GM23338 (cell line): ENCODE data around the gene MPZL1. TPM values are rescaled to one million over a fixed set of nuclear protein-coding genes. Genes with fewer than 3 reads are reported as not detected.
"Not testable (repeated sequence)": the region's sequence is repeated elsewhere in the genome, so short reads cannot be mapped to it uniquely, and the experiment has no call there.

Experiments
- ATAC-seq: fragments of 200-7000 bp; cut with Tn5 transposase; 3 replicates; pipeline ENCODE4 v1.9.1; 2020
- DNase-seq: peaks from one replicate; pipeline ENCODE4 v3.0.0-alpha.2; 2015; ENCODE audit warnings: low spot score
- H2AFZ ChIP-seq: fragments of 200-600 bp; sonication (generic); 2 replicates; pipeline ENCODE4 v1.8.0; 2016; ENCODE audit warnings: antibody characterized with exemption, mild to moderate bottlenecking, moderate library complexity
- H3F3A ChIP-seq: fragments of 200-600 bp; sonication (generic); replicated peaks from 2 replicates; pipeline ENCODE4 v1.8.0; 2017; ENCODE audit warnings: antibody characterized with exemption, mixed run types, low read depth
- H3K27ac ChIP-seq: fragments of 200-600 bp; sonication (generic); 2 replicates; pipeline ENCODE4 v1.6.1; 2016; ENCODE audit warnings: low read depth
- H3K27me3 ChIP-seq: fragments of 200-600 bp; sonication (generic); 2 replicates; pipeline ENCODE4 v1.8.0; 2016; ENCODE audit warnings: mild to moderate bottlenecking, mixed run types, moderate library complexity; ENCODE audit not compliant: insufficient read depth
- H3K36me3 ChIP-seq: fragments of 200-600 bp; sonication (generic); 2 replicates; pipeline ENCODE4 v1.8.0; 2016; ENCODE audit warnings: mild to moderate bottlenecking; ENCODE audit not compliant: insufficient read depth
- H3K4me1 ChIP-seq: fragments of 200-600 bp; sonication (generic); 2 replicates; pipeline ENCODE4 v1.8.0; 2016; ENCODE audit warnings: mild to moderate bottlenecking, moderate library complexity; ENCODE audit not compliant: insufficient read depth
- H3K4me2 ChIP-seq: fragments of 200-600 bp; sonication (generic); 2 replicates; pipeline ENCODE4 v1.7.1; 2017; ENCODE audit warnings: mixed run types
- H3K4me3 ChIP-seq: fragments of 200-600 bp; sonication (generic); 2 replicates; pipeline ENCODE4 v1.6.1; 2016; ENCODE audit warnings: mixed run types
- H3K79me2 ChIP-seq: fragments of 200-600 bp; sonication (generic); replicated peaks from 2 replicates; pipeline ENCODE4 v1.8.0; 2017; ENCODE audit warnings: mild to moderate bottlenecking; ENCODE audit not compliant: insufficient read depth
- H3K9me2 ChIP-seq: fragments of 200-600 bp; sonication (generic); 2 replicates; pipeline ENCODE4 v1.8.0; 2017; ENCODE audit not compliant: insufficient read depth
- H4K20me1 ChIP-seq: fragments of 200-600 bp; sonication (generic); replicated peaks from 2 replicates; pipeline ENCODE4 v1.8.0; 2017; ENCODE audit warnings: mild to moderate bottlenecking; ENCODE audit not compliant: insufficient read depth
- H3K27ac Mint-ChIP-seq: 2 replicates; pipeline ENCODE4 v1.8.0; 2020; ENCODE audit warnings: inconsistent platforms, mild to moderate bottlenecking, moderate library complexity, mixed read lengths
- H3K27me3 Mint-ChIP-seq: 3 replicates; pipeline ENCODE4 v1.8.0; 2022; ENCODE audit warnings: low read depth, mild to moderate bottlenecking, moderate library complexity, mixed read lengths, inconsistent platforms; ENCODE audit not compliant: insufficient read depth, poor library complexity
- H3K36me3 Mint-ChIP-seq: 3 replicates; pipeline ENCODE4 v1.8.0; 2021; ENCODE audit warnings: low read depth, mild to moderate bottlenecking, inconsistent platforms, moderate library complexity, mixed read lengths
- H3K4me1 Mint-ChIP-seq: 3 replicates; pipeline ENCODE4 v1.8.0; 2020; ENCODE audit warnings: mild to moderate bottlenecking, inconsistent platforms, mixed read lengths
- H3K4me3 Mint-ChIP-seq: 3 replicates; pipeline ENCODE4 v1.8.0; 2021; ENCODE audit warnings: moderate library complexity, mild to moderate bottlenecking, inconsistent platforms, mixed read lengths
- H3K9me3 Mint-ChIP-seq: 3 replicates; pipeline ENCODE4 v1.8.0; 2020; ENCODE audit warnings: moderate library complexity, mild to moderate bottlenecking, inconsistent platforms, mixed read lengths
- CREB1 ChIP-seq: fragments of 250-450 bp; sonication (Bioruptor Pico); IDR thresholded peaks from 2 replicates; pipeline ENCODE4 v1.5.0; 2020; ENCODE audit warnings: low read depth, mild to moderate bottlenecking, moderate library complexity
- CTCF ChIP-seq, 2 experiments: fragments of 200-600 bp in 1 of 2; sonication (generic) in 1 of 2; conservative IDR thresholded peaks; 2 replicates each; pipeline versions ENCODE4 v1.5.1 to v1.6.1; 2016 to 2017; ENCODE audit warnings: antibody characterized with exemption in 2 of 2, low read depth in 2 of 2, mild to moderate bottlenecking in 2 of 2, moderate library complexity in 1 of 2
- ETS1 ChIP-seq: IDR thresholded peaks from 2 replicates; pipeline ENCODE4 v1.6.1; 2016; ENCODE audit warnings: antibody characterized with exemption
- EZH2 ChIP-seq: fragments of 200-600 bp; sonication (generic); IDR thresholded peaks from one replicate; pipeline ENCODE4 v1.8.0; 2017; ENCODE audit warnings: antibody characterized with exemption, mild to moderate bottlenecking, low read depth; ENCODE audit not compliant: unreplicated experiment
- EZH2phosphoT487 ChIP-seq: fragments of 200-600 bp; sonication (generic); IDR thresholded peaks from one replicate; pipeline ENCODE4 v1.8.1; 2018; ENCODE audit warnings: antibody characterized with exemption; ENCODE audit not compliant: unreplicated experiment
- JUNB ChIP-seq: IDR thresholded peaks from one replicate; pipeline ENCODE4 v1.6.1; 2016; ENCODE audit warnings: antibody characterized with exemption; ENCODE audit not compliant: unreplicated experiment
- NANOG ChIP-seq: IDR thresholded peaks from 2 replicates; pipeline ENCODE4 v1.6.1; 2016; ENCODE audit warnings: antibody characterized with exemption, borderline replicate concordance
- POLR2AphosphoS5 ChIP-seq: IDR thresholded peaks from 2 replicates; pipeline ENCODE4 v1.6.1; 2016; ENCODE audit warnings: antibody characterized with exemption, low read depth
- REST ChIP-seq: IDR thresholded peaks from one replicate; pipeline ENCODE4 v1.6.1; 2018; ENCODE audit warnings: antibody characterized with exemption; ENCODE audit not compliant: unreplicated experiment
- STAT1 ChIP-seq: IDR thresholded peaks from one replicate; pipeline ENCODE4 v1.6.1; 2016; ENCODE audit warnings: antibody characterized with exemption; ENCODE audit not compliant: unreplicated experiment
- ZNF114 ChIP-seq: fragments of 250-450 bp; sonication (Bioruptor Pico); IDR thresholded peaks from 2 replicates; pipeline ENCODE4 v1.5.0; 2020; ENCODE audit warnings: mild to moderate bottlenecking, moderate library complexity
- ZNF331 ChIP-seq: fragments of 250-450 bp; sonication (Bioruptor Pico); IDR thresholded peaks from 2 replicates; pipeline ENCODE4 v1.5.0; 2020; ENCODE audit warnings: low read depth, mild to moderate bottlenecking, moderate library complexity
- polyA plus RNA-seq: library from polyadenylated mRNA; unstranded; fragments of >200 nt; fragmentation: Nextera tagmentation; extraction: Ambion mirVana; gene quantifications from 2 replicates; pipeline ENCODE4 v1.2.1, GENCODE V29; 2016
- total RNA-seq: library from RNA; depleted of rRNA; stranded (reverse); fragments of >200 nt; shearing (Covaris generic); gene quantifications from 2 replicates; pipeline ENCODE4 v1.2.3, GENCODE V29; 2014

Gene MPZL1
- total and polyA plus RNA-seq, 2 experiments from 2014 or later, result 35.1 to 85.1 TPM

GRCh38 chr1:167806235-167806634 lies 84.5 kb downstream of the MPZL1 start:
- H3K4me3 ChIP-seq, H3K4me1 Mint-ChIP-seq, H3K4me3 Mint-ChIP-seq, H3K27ac Mint-ChIP-seq, H2AFZ ChIP-seq, ATAC-seq, H3K36me3 ChIP-seq, H3K4me1 ChIP-seq, H3K79me2 ChIP-seq, H3K4me2 ChIP-seq, H3K27me3 Mint-ChIP-seq, H3K27ac ChIP-seq, H3K9me2 ChIP-seq, H3F3A ChIP-seq, DNase-seq, H3K27me3 ChIP-seq, H4K20me1 ChIP-seq: not testable (repeated sequence)
- H3K9me3 Mint-ChIP-seq, result peaks cover 42% of the 10 kb centered on the region
- peaks cover 29% of the 10 kb centered on the region for H3K36me3 Mint-ChIP-seq

- H3K4me1 ChIP-seq, DNase-seq, ATAC-seq, H3K36me3 ChIP-seq, H3K4me2 ChIP-seq, H3K4me3 Mint-ChIP-seq, H3K79me2 ChIP-seq, H4K20me1 ChIP-seq, H3K27me3 ChIP-seq, H2AFZ ChIP-seq, H3K27me3 Mint-ChIP-seq, H3K27ac ChIP-seq, H3F3A ChIP-seq, H3K27ac Mint-ChIP-seq, H3K9me2 ChIP-seq, H3K4me1 Mint-ChIP-seq, H3K4me3 ChIP-seq: not testable (repeated sequence)
- Mint-ChIP-seq H3K36me3 (peaks cover 29% of the 10 kb centered on the region), H3K9me3 (peaks cover 41% of the 10 kb centered on the region)
These were observed 84.9 kb downstream of the MPZL1 start for GRCh38 chr1:167806676-167807075.

GRCh38 chr1:167808104-167808503 lies 86.3 kb downstream of the MPZL1 start:
- Mint-ChIP-seq H3K4me3 (no peak overlapping the region), H3K36me3 (peaks cover 20% of the 10 kb centered on the region), H3K9me3 (peaks cover 35% of the 10 kb centered on the region), H3K27ac (no peak overlapping the region), H3K4me1 (no peaks in the 10 kb centered on the region; the same call in 2 of the 3 replicates), H3K27me3 (peaks cover 4% of the 10 kb centered on the region)
- Histone ChIP-seq H3K27me3 (no peaks in the 10 kb centered on the region), H3K9me2 (peaks cover 9% of the 10 kb centered on the region; the same call in 1 of the 2 replicates), H3K4me1 (no peaks in the 10 kb centered on the region), H3K79me2 (no peaks in the 10 kb centered on the region), H3K36me3 (no peaks in the 10 kb centered on the region), H2AFZ (no peak overlapping the region), H3K4me3 (no peak overlapping the region), H3K27ac (no peak overlapping the region), H3F3A (0 out of 2 replicates have a peak, but pooled peaks cover 2% of the 10 kb centered on the region), H4K20me1 (no peaks in the 10 kb centered on the region), H3K4me2 (no peak overlapping the region)
- ATAC-seq (no peak), DNase-seq (no peak)
- no peak for TF ChIP-seq CTCF (conservative IDR thresholded peaks at IDR 0.05; ENCODE audit: low read depth in 2 of 2)
- no peak for TF ChIP-seq JUNB
- no peak for TF ChIP-seq ZNF114 (CRISPR knock-in tag)
- TF ChIP-seq NANOG, result no peak
- no peak for TF ChIP-seq STAT1
- TF ChIP-seq ETS1, result no peak
- TF ChIP-seq REST, result no peak
- no peak for TF ChIP-seq ZNF331 (CRISPR knock-in tag)
- TF ChIP-seq EZH2, result no peak
- no peak for TF ChIP-seq EZH2phosphoT487
- no peak for TF ChIP-seq CREB1
- TF ChIP-seq POLR2AphosphoS5, result no peak
